22Rv1 (cell line): ENCODE results near the gene FUZ.

Experiments used
- CTCF ChIP-seq: fragments of 450-650 bp; IDR thresholded peaks from 2 replicates; pipeline ENCODE4 v1.5.1; 2017; ENCODE audit warnings: mild to moderate bottlenecking
- ZFX ChIP-seq: fragments of 450-650 bp; IDR thresholded peaks from 2 replicates; pipeline ENCODE4 v1.6.1; 2017; ENCODE audit warnings: antibody characterized with exemption, borderline replicate concordance

GRCh38 chr19:49801401-49801888 lies 11.6 kb downstream of the FUZ start:
- TF ChIP-seq CTCF (no peak), ZFX (no peak)
